NCI-H226 (cell line): ENCODE results near the gene OR52B4.
A peak's percentile ranks its signal among the peaks of the same experiment; 100 is the strongest.
"Not testable (repeated sequence)": the region's sequence is repeated elsewhere in the genome, so short reads cannot be mapped to it uniquely, and the experiment has no call there.

Source experiments
- DNase-seq: peaks from one replicate; pipeline ENCODE4 v3.0.0-alpha.2; 2015

Gene OR52B4

DNA sequence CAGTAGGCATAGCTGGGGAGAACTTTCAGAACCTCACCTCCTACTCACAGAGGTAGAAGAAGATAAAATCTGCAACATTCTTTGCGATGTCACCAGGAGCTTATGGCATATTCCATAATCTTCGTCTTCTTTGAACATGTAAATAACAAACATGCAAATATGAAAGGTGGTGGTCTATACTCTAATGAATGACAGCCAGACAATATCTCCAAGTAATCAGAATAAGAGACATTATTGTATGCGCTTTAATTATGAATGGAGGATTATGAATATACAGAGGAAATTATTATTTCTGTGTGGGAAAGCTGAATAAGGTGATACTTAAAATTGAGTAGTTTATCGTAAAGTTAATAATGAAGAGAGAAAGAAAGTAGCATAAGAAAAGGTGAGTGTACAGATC, at the start of gene OR52B4:
Gene OR52B4 (minus strand): TSS at position 101 of the 400 bp plus-strand sequence. CDS start 91 bp downstream, at position 10.
- no peak for DNase-seq

DNA sequence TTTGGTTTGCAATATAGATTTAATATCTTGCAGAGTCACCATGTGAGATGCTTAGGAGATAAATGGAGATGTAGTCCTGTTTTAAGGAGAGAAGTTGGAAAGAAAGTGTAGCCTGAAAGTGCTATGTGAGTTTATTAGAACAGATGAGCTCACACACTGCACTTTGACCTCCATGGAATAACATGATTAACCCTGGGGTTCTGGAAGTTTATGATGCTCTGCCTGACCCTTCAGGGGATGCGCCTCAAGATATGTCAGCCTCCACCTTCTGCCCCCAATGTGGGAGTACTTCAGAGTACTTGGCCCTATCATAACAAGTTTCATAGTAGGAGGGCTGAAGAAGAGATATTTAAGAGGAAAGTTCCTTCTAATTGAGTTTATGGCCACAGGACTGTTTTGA, 48.6 kb upstream of the OR52B4 start:
- DNase-seq, result no peak

DNA sequence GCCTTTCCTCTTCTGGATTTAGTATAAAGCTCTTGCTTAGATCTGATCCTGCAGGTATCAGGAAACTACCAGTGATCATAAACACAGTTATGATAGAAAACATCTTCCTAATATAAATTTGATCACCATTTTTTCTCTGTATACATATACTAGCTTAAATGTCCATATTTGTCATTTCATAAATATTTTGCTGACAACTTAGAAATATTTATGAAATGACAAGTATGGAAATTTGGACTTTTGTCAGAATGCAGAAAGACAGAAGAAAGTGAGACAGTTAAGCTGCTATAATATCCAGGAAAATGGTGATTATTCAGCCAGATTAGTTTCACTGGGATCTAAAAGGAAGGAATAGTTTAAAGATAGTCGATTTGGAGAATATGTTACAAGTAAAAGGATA, 48.1 kb upstream of the OR52B4 start:
- DNase-seq, result no peak

DNA sequence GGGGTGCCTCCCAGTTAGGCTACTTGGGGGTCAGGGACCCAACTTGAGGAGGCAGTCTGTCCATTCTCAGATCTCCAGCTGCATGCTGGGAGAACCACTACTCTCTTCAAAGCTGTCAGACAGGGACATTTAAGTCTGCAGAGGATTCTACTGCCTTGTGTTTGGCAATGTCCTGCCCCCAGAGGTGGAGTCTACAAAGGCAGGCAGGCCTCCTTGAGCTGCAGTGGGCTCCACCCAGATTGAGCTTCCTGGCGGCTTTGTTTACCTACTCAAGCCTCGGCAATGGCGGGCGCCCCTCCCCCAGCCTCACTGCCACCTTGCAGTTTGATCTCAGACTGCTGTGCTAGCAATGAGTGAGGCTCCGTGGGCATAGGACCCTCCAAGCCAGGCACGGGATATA, 38.0 kb upstream of the OR52B4 start:
- DNase-seq, result not testable (repeated sequence)

DNA sequence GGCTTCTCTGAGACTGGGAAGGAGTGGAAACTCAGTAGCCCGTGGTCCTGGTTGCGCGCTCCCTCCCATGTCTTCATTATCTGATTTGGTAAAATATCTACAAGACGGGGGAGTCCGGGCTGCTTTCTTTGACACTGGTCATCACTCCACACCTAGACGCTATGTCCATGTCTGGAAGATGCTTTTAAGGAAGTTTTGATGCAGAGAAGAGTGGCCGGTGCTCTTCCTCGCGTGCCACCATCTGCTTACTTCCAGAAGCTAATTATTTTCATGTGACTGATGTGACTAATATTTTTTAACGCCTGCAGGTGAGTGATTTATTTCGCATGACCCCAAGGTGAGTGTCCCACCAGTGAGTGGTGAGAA, 25.7 kb upstream of the OR52B4 start:
- no peak for DNase-seq

DNA sequence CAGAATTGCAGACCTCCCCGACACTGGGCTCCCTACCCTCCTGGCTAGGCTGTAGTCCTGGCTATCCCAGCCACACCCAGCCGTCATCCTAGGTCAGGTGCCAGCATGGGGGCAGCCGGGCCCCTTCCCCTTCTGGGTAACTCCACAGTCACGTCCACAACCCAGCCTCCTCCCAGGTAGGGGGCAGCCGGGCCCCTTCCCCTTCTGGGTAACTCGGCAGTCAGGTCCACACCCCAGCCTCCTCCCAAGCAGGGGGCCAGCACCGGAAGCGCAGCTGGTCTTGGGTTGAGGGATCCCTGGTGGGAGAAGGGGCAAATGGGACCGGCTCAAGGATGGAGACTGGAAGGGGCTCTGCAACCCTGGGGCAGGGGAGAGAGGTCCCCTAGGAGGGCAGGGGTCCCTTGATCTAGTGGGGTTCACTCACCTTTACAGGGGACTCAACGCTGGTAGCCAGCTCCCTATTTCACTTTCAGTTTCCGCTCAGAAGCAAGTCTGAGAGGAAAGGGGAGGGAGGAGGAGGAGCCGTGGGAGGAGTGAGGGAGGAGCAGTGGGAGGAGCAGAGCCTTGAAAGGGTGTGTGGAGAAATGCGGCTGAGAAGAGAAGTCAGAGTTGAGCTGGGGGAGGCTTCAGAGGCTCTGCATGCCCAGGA, 25.1 kb upstream of the OR52B4 start, which contains the start of gene TRIM21:
Gene TRIM21 (minus strand): TSS at position 494 of the 649 bp plus-strand sequence. CDS start 3,293 bp downstream, outside the sequence.
- DNase-seq, result peak; percentile 85

DNA sequence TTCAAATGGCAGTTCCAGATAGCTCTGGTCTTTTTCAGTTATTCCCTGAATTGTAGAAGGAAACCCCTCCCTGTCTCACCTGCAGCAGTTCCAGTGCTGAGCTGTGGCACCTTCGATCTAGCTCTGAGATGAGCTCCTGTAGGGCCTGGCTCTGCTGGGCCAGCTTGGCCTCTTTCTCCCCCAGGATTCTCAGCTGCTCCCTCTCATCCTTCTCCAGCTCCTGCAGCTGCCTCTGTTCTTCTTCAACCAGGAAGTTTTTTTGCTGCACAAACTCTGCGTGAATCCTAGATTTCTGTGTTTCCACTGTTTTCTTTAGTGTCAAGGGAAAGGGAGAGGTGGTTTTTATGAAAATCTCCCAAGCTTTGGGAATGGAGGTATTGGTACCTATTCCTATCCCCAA, 20.0 kb upstream of the OR52B4 start:
- no peak for DNase-seq

DNA sequence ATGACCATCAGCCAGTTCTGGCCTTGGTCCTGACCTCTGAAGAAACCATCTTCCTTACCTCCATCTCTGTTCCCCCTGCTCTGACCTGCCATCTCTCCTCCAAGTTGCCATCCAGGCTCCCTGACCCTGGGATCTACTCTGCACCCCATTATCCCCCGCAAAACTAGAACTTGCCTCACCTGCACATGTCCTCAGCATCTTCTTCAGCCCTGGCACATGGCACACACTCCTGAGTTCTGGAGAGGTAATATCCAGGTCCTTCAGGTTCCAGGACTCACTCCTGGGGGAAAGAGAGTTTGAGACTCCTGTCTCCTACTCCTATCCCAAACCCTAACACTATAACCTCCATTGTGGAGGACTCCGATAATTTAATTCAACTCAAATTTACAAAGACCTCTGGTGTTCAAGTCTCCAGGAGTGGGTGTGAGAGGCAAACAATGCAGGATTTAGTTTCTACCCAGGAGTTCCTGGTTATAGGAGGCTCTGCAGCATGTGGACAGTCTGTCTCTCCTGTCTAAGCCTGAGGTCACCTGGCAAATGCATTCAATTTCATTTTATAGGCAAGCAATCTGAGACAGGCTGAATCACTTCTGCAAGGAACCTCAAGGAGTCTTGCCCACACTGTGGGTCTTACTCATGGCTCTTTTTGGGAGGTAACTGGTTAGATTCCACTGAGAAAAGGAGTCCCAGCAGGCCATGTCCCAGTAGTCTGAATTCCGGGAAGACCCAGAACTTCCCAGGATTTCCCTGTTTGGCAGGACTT, 18.0 kb upstream of the OR52B4 start:
- DNase-seq, result no peak

DNA sequence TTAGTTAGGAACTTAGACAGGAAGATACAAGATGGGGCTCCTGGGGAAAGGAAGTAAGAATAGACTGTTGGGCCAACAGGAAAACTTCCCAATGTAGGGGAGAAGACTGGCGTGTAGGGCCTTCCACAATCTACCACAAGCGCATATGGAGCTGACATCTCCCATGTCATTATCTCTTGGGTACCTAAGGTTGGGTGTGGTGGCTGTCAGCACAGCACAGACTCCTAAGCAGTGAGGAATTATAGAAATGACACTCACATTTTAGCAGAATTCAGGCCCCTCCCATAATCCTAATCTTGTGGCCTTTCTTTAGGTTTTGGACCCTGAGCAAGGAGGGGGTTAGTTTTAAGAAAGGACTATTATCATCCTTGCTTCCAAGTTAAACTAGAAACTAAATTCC, 13.7 kb upstream of the OR52B4 start:
- DNase-seq, result no peak

DNA sequence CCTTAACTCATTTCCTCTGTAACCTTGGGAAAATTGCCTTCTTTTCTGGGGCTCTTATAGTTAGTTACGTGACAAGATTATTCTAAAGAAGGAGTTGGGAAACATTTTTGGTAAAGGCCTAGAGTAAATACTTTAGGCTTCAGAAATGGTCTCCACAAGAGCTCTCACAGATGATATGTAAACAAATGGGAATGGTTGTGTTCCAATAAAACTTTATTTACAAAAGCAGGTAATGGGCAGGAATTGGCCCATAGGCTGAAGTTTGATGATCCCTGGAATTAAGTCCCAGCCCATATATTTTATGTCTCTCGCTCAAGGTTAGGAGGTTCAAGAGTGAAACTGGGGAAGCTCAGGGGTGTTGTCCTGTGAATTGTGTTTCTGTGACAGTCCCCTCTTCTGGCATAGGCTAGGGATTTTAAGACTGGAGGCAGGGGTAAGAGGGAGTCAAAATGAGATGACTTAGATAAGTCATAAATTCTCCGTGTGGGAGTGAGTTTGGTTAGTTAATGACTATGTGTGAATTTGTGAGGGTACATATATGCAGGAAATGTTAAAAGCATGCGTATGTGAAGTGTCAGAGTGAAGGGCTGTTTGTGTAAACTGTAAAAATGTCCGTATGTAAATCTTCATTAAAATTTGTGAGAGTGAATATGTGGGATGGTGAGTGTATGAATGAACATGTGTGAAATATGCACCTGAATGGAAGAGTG, 7.4 kb upstream of the OR52B4 start:
- DNase-seq, result no peak

DNA sequence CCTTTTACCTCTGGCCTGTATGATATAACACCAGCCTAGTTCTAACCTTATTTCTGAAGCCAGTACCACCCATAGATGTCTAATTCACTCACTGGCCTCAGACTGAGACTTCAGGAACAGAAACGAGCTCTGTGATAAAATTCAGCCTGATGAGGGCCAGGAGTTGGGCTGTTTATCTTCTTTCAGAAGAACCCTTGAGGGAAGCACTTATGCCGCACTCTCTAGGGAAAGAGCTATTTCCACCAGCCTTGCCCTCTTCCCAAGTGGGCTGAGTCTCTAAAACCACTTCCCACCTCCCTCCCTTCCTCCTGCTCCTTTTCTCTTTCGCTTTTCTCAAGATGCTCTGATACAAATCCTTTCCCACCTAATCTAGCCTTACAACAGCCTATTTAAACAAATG, 2.0 kb upstream of the OR52B4 start:
- DNase-seq, result no peak

DNA sequence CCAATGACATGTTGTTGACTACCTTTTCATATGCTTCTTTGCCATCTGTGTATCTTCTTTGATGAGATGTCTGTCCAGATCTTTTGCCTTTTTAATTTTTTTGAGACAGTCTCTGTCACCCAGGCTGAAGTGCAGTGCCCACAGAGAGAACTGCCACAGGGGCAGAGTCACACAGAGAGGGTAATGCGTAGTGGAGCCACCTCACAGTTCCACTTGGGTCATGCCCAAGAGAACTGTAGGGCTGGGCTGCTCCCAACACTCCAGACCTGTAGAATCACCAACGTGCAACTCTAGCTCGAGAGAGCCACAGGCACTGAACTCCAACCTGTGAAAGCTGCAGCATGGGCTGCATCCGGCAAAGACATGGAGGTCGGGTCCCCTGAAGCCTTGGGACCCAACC, 20.0 kb downstream of the OR52B4 start:
- not testable (repeated sequence) for DNase-seq

DNA sequence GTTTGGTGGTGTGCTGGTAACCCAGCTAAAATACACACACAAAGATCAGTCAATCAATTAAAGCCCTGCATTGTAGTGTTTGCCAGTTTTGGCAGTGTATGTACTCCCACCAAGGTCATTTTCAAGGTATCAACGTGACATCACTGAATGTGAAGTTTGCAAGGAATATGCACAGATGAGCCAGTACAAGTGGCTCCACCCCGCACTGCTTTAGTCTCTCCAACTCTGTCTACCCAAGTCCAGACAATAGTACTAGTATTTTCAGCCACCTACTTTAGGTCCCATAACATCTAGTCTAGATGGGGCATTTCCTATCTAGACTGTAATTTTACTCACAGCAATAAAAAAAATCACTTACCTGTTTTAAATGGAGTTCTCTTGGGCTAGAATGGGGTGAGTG, 22.8 kb downstream of the OR52B4 start:
- not testable (repeated sequence) for DNase-seq

DNA sequence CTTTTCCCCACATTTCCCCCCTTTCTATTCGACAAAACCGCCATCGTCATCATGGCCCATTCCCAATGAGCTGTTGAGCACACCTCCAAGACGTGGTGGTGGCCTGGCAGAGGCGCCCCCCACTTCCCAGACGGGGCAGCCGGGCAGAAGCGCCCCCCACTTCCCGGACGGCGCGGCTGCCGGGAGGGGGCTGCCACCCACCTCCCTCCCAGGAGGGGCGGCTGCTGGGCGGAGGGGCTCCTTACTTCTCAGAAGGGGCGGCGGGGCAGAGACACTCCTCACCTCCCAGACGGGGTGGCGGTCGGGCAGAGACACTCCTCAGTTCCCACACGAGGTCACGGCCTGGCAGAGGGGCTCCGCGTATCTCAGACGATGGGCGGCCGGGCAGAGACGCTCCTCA, 33.8 kb downstream of the OR52B4 start:
- not testable (repeated sequence) for DNase-seq
